Measurements from ENCODE around the gene ADCY5.

ADCY5 gene

DNA sequence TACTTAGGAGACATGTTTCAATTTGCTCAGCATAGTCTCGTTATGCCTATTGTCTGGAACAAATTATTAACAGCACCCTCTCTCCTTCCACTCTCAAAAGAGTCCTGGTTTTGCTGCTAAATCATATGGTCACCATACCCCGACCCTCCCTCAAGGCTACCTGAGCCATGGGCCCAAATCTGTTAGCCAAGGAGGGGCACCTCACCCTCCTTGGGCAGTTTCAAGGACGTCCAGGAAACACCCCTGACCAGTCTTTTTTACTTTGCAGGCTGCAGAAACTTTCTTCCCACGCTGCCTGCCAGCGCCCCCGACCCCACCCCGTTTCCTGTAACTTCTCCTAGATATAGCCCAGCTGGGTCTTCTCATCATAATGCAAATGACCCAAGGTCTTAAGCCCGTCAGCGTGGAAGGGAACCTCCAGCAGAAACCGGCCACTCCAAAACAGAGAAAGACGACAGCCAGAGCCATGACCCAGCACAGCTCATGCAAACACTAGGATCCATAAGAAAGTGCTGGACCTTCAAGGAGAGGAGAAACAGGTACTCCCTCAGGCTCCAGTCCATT lies 62.3 kb downstream of the ADCY5 start:
- TF ChIP-seq ZNF274 (IDR thresholded peaks at IDR 0.05; ENCODE audit: low read depth, low read length): no peak

DNA sequence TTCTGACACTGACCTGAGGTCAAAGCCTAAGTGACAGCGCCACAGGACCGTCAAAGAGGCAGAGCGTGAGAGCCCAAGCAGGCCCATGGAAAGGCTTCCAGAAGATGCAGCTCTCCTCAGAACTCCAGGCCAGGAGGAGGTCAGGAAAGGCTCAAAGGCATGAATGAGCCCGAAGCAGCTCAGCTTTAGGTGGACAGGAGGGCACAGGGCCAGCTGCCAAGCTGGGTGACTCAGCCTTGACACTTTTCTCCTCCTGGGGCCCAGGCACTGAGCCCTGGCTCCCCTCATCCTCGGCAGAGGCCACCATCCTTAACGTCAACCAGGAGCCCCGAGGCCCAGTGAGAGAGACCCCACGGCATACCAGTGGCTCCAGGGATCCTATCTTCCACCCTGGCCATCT lies 62.9 kb downstream of the ADCY5 start:
- no peak overlapping the region for H3K4me3 ChIP-seq (ENCODE audit: low read length)
- no peak for TF ChIP-seq ZNF274 (IDR thresholded peaks at IDR 0.05; ENCODE audit: low read depth, low read length)

More for the DNA sequence above, 62.3 kb downstream of the ADCY5 start:
- no peak overlapping the region for H3K4me3 ChIP-seq (ENCODE audit: low read length)

- H3K4me3 ChIP-seq (ENCODE audit: low read length): no peak overlapping the region
- TF ChIP-seq ZNF274 (IDR thresholded peaks at IDR 0.05; ENCODE audit: low read depth, low read length): no peak
Measured at GRCh38 chr3:123385499-123385898, 63.4 kb downstream of the ADCY5 start.

GRCh38 chr3:123385001-123385401 lies 63.9 kb downstream of the ADCY5 start:
- no peak overlapping the region for H3K4me3 ChIP-seq (ENCODE audit: low read length)
- TF ChIP-seq ZNF274 (IDR thresholded peaks at IDR 0.05; ENCODE audit: low read depth, low read length): no peak

DNA sequence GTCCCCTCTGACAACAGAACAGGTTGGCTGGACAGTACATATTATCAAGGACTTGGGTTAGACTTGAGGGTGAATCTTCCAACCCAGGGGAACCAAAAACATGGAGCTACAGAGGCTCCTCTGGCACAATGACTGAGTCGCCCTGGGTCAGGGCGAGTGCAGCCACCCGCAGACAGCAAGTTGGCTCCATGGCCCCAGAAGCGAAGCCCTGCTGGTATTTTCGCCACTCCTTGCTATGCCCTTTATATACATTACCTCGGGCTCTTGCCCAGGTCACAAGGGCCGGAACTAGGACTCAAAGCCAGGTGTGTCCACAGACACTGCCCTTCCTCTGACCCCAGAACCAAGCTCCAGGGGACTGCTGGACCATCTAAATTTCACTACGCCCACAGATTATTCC lies 64.6 kb downstream of the ADCY5 start:
- no peak for TF ChIP-seq ZNF274 (IDR thresholded peaks at IDR 0.05; ENCODE audit: low read depth, low read length)
- H3K4me3 ChIP-seq (ENCODE audit: low read length): no peak overlapping the region

DNA sequence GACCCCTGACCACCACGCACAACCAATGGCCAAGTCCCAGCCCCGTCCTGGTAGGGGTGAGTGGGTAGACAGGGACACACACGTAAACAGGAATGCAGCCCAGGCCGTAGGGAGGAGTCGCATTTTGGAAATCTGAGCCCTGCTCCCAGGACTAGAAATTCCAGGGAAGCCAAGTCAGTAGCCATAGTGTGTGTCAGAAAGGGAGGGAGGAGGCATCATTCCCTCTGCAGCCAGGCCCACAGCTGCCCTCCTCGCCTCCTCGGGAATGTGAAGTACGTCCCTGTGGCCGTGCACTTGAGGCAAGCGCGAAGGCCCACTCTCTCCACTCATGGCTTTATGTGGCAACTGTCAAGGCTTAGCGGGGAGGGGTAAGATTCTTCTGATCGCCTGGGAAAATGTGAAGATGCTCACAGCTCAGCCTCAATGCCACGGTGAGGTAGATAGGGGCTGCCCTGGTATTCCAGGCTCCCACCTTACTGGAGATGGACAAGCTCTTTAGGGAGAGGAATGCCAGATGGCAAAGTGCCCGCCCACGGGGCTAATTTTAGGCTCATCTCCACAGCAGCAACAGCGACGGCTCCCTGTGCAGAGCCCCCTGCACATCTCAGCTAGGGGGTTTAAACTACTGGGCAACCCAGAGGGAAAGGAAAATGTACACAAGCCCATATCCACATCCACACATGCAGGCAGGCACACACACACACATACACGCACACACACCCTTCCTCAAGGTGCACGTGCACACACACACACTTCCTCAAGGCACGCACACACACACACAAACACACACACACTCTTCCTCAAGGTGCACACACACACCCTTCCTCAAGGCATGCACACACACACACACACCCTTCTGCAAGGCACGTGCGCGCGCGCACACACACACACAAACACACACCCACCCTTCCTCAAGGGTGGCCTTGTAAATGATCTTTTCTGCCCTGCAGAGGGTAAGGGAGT lies 65.5 kb downstream of the ADCY5 start:
- no peak for TF ChIP-seq ZNF274 (IDR thresholded peaks at IDR 0.05; ENCODE audit: low read depth, low read length)
- no peak overlapping the region for H3K4me3 ChIP-seq (ENCODE audit: low read length)

DNA sequence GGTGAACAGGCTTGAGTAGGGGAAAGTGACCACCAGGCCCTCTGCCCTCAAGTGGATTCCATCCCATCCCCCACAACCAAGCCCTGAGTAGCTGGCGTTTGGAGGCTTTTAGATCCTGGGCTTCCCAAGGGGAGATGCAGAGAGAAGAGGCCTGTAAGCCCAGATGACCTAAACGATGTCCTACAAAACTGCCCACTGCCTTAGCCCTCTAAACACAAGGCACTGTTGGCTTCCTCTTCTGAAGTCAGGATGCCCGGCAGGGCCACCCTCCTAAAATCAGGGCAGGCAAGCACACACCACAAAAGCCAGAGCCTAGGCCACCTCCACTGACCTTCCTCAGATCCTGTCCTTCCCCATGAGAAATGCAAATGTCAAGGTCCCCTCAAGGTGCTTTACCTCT lies 68.6 kb downstream of the ADCY5 start:
- no peak for TF ChIP-seq ZNF274 (IDR thresholded peaks at IDR 0.05; ENCODE audit: low read depth, low read length)

DNA sequence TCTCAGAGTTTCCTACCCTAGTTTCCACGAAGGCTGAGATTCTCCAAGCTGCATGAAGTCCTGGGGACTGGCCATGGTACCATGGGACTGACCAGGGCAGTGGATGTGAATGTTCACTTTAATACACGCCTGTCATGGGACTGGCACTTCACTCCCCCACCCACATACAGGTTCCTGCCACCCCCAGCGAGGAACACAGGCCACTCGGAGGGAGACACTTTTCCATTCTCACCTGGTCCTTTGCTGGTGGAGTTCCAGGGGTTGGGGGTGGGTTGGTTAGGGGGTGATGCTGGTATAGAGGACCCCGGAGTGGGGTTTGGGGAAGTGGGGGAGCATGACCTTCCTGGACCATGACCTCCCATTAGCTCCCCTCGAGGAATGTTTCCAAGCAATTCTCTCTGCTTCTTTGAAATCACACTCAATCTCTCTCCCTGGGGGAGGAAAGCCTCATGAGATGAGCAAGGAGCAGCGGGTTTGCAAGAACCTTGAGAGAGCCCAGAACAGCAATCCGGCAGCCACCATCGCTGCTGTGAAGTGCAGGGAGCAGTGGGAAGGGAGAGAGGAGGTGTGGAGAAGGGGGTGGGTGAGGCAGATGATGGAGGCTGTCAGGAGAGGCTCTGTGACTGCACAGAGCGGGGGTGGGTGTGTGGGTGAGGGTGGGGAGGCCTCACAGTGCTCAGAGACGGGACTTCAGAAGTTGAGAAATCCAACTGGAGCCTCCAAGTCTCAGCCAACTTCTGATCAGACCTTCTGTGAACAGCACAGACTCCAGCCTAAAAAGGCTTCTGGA lies 69.7 kb downstream of the ADCY5 start:
- no peak overlapping the region for H3K4me3 ChIP-seq (ENCODE audit: low read length)
- TF ChIP-seq ZNF274 (IDR thresholded peaks at IDR 0.05; ENCODE audit: low read depth, low read length): no peak

More for the DNA sequence above, 68.6 kb downstream of the ADCY5 start:
- H3K4me3 ChIP-seq (ENCODE audit: low read length): no peak overlapping the region

- H3K4me3 ChIP-seq (ENCODE audit: low read length): no peak overlapping the region
- TF ChIP-seq ZNF274 (IDR thresholded peaks at IDR 0.05; ENCODE audit: low read depth, low read length): no peak
Measured at GRCh38 chr3:123378409-123378915, 70.4 kb downstream of the ADCY5 start.

- H3K4me3 ChIP-seq (ENCODE audit: low read length): no peak overlapping the region
- no peak for TF ChIP-seq ZNF274 (IDR thresholded peaks at IDR 0.05; ENCODE audit: low read depth, low read length)
Measured at GRCh38 chr3:123377243-123377740, 71.6 kb downstream of the ADCY5 start.

DNA sequence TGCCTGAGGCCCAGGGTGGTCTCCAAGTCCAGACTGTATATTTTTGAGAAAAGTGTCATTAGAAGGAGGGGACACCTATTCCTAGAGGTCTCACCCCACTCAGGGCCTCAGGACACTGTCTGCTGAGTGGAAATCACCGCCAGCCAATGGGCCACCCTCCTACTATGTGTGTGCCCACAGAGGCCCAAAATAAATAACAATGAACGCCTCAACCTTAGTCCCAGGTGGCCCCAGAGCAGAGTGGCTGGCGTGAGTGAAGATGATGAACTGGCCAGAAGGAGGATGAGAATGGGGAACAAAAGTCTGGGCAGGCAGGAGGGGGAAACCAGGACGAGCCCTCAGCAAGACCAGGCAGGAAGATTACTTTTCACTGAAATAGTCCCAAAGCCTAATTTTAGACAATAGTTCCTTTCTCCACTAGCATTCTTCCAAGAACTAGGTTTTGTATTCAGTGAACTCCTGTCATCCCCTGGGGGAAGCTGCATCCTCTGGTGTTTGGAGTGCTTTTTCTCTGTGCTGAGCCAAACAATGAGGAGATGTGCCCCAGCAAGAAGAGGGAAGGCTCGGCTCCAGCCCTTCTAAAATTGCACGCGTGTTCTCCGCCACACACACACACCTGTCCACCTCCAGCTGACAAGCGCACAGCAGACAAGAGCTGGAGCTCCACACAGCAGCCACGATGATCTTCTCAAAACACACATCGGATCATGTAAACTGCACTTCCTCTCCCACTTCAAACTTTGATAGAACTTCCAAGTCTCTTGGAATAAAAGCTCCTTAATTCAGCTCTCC lies 72.2 kb downstream of the ADCY5 start:
- H3K4me3 ChIP-seq (ENCODE audit: low read length): no peak overlapping the region
- TF ChIP-seq ZNF274 (IDR thresholded peaks at IDR 0.05; ENCODE audit: low read depth, low read length): no peak

- no peak for TF ChIP-seq ZNF274 (IDR thresholded peaks at IDR 0.05; ENCODE audit: low read depth, low read length)
- no peak overlapping the region for H3K4me3 ChIP-seq (ENCODE audit: low read length)
Measured at GRCh38 chr3:123375014-123375940, 73.6 kb downstream of the ADCY5 start.

Measured in GM08714 (cell line).